Esophagus muscularis mucosa (tissue), 4 donors: Measurements from ENCODE around the gene MRNIP. TPM values are rescaled to one million over a fixed set of nuclear protein-coding genes. Genes with fewer than 3 reads are reported as not detected.

Experiments used
- DNase-seq: peaks from one replicate; pipeline ENCODE4 v3.0.0-alpha.2; 2017; ENCODE audit errors: extremely low spot score
- H3K27ac ChIP-seq, 4 donors: fragments of 200-600 bp; sonication (generic); replicated peaks in 1 of 4; 1 replicate in 3 of 4; 2 replicates in 1 of 4; pipeline ENCODE4 v1.5.1; 2016 to 2019; ENCODE audit warnings: mild to moderate bottlenecking in 1 of 4
- H3K27me3 ChIP-seq, 4 donors: fragments of 200-600 bp; sonication (generic); one replicate each; pipeline versions ENCODE4 v1.5.1 to v1.6.0; 2016 to 2019
- H3K36me3 ChIP-seq, 4 donors: fragments of 200-600 bp; sonication (generic); one replicate each; pipeline ENCODE4 v1.5.1; 2016 to 2019
- H3K4me1 ChIP-seq, 4 donors: fragments of 200-600 bp; sonication (generic); one replicate each; pipeline ENCODE4 v1.5.1; 2016 to 2019
- H3K4me3 ChIP-seq, 4 donors: fragments of 200-600 bp; sonication (generic); 1 replicate in 2 of 4; 2 replicates in 2 of 4; pipeline ENCODE4 v1.5.1; 2016 to 2019; ENCODE audit warnings: mild to moderate bottlenecking in 4 of 4, moderate library complexity in 1 of 4
- H3K9me3 ChIP-seq, 4 donors: fragments of 200-600 bp; sonication (generic); 1 replicate in 3 of 4; 2 replicates in 1 of 4; pipeline ENCODE4 v1.5.1; 2016 to 2019
- EP300 ChIP-seq: sonication (generic); formaldehyde crosslinking; IDR thresholded peaks from one replicate; pipeline ENCODE4 v1.6.1; 2017; ENCODE audit warnings: antibody characterized with exemption
- POLR2A ChIP-seq: fragments of 450-650 bp; IDR thresholded peaks from one replicate; pipeline ENCODE4 v1.6.1; 2017; ENCODE audit warnings: antibody characterized with exemption, moderate library complexity, mild to moderate bottlenecking, low read depth
- POLR2AphosphoS5 ChIP-seq, 2 donors: sonication (generic); formaldehyde crosslinking; IDR thresholded peaks; one replicate each; pipeline ENCODE4 v1.6.1; 2017; ENCODE audit warnings: antibody characterized with exemption in 2 of 2
- WGBS: methylation state at CpG from one replicate; pipeline ENCODE4 v1.1.5; 2018; 5-methylcytosine and 5-hydroxymethylcytosine counted together
- intact Hi-C: fragments of 100-400 bp; cut with DNase I; formaldehyde crosslinking; loops from one replicate; pipeline ENCODE4 v1.15.1; 2023
- total RNA-seq, 4 donors: library from RNA; depleted of rRNA; stranded (reverse); fragments of >200 nt; gene quantifications; one replicate each; pipeline versions ENCODE4 v1.1.0 to v1.2.1, GENCODE V29; 2016
- TF ChIP-seq, protein P1 (sequence below), 3 experiments: fragments of 200-600 bp in 2 of 3; fragments of 450-650 bp in 1 of 3; sonication (generic) in 2 of 3; IDR thresholded peaks; one replicate each; pipeline ENCODE4 v1.5.1; 2017 to 2019; ENCODE audit warnings: antibody characterized with exemption in 3 of 3, mild to moderate bottlenecking in 2 of 3, moderate library complexity in 1 of 3

Gene MRNIP
- total RNA-seq, 4 donors from 2014 or later: 21.2 to 34.2 (median 23.3) TPM

DNA sequence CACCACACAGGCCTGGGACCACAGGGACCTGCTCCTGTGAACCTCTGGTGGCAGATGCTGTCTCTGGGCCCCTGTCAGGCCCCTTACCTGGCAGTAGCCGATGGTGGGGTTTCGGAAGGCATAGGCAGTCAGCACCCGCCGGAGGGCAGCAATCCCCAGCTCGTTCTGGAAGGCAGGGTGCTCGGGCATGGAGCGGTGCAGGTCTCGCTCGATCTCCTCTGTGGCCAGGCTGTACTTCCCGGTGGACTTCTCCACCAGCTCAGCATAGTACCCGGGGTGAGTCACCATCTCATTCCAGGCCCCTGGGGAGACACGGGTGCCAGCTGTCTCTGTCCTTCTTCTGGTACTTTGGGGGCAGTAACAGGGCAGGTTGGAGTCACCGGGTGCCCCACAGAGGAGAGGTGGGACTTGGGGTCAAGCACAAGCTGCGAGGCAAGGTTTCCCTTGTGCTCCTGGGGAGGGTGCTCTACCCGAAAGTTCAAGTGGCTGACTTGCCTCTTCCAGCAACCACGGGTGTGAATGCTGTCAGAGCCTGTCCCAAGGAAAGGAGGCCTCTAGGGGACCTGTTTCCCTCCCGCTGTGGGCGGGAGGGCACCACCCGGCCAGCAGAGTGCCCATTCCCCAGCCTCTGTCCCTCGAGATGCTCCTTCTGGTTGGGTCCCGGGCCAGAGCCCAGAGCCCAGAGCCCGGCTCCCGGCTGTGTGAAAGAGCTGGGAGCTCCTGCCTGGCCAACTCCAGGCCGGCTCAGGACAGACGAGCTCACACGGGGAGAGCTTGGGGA is 19.8 kb upstream of the MRNIP start:
- TF ChIP-seq EP300 (no peak), POLR2AphosphoS5 (IDR thresholded peaks at IDR 0.05) (no peak), POLR2A (no peak)
- TF ChIP-seq, protein P1, sequence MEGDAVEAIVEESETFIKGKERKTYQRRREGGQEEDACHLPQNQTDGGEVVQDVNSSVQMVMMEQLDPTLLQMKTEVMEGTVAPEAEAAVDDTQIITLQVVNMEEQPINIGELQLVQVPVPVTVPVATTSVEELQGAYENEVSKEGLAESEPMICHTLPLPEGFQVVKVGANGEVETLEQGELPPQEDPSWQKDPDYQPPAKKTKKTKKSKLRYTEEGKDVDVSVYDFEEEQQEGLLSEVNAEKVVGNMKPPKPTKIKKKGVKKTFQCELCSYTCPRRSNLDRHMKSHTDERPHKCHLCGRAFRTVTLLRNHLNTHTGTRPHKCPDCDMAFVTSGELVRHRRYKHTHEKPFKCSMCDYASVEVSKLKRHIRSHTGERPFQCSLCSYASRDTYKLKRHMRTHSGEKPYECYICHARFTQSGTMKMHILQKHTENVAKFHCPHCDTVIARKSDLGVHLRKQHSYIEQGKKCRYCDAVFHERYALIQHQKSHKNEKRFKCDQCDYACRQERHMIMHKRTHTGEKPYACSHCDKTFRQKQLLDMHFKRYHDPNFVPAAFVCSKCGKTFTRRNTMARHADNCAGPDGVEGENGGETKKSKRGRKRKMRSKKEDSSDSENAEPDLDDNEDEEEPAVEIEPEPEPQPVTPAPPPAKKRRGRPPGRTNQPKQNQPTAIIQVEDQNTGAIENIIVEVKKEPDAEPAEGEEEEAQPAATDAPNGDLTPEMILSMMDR (IDR thresholded peaks at IDR 0.05): no peak
- no peak overlapping the region for H3K27ac ChIP-seq
- H3K4me1 ChIP-seq: no peaks in the 10 kb centered on the region
- H3K27me3 ChIP-seq: no peaks in the 10 kb centered on the region
- H3K36me3 ChIP-seq: peaks cover 36 to 92% (median 81%) of the 10 kb centered on the region in 4 donors
- no peak overlapping the region for H3K4me3 ChIP-seq
- DNase-seq: no peak
- intact Hi-C loops: no loop called here
- 87% methylated on average over 11 of the region's 26 CpGs for WGBS
- peaks cover 0 to 13% (median 8%) of the 10 kb centered on the region in 4 donors for H3K9me3 ChIP-seq

DNA sequence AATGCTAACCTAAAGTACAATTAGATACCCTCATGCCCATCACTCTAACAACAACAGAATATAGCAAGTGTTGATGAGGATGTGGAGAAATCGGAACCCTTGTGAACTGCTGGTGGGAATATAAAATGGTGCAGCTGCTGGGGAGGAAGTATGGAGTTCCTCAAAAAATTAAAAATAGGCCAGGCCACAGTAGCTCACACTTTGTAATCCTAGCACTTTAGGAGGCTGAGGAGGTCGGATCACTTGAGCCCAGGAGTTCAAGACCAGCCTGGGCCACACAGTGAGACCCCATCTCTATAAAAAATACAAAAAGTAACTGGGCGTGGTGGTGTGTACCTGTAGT is 18.0 kb upstream of the MRNIP start:
- no peak for TF ChIP-seq POLR2AphosphoS5 (IDR thresholded peaks at IDR 0.05)
- no peak for TF ChIP-seq POLR2A
- TF ChIP-seq, protein P1 (IDR thresholded peaks at IDR 0.05): no peak
- no peak for TF ChIP-seq EP300
- DNase-seq: no peak
- peaks cover 45 to 93% (median 82%) of the 10 kb centered on the region in 4 donors for H3K36me3 ChIP-seq
- H3K9me3 ChIP-seq: no peaks in the 10 kb centered on the region
- intact Hi-C loops: no loop called here
- peaks cover 0 to 4% (median 0%) of the 10 kb centered on the region in 4 donors for H3K4me1 ChIP-seq
- H3K27ac ChIP-seq: no peak overlapping the region
- no peaks in the 10 kb centered on the region for H3K27me3 ChIP-seq
- no peak overlapping the region for H3K4me3 ChIP-seq
- WGBS: 86% methylated on average over 3 of the region's 3 CpGs

DNA sequence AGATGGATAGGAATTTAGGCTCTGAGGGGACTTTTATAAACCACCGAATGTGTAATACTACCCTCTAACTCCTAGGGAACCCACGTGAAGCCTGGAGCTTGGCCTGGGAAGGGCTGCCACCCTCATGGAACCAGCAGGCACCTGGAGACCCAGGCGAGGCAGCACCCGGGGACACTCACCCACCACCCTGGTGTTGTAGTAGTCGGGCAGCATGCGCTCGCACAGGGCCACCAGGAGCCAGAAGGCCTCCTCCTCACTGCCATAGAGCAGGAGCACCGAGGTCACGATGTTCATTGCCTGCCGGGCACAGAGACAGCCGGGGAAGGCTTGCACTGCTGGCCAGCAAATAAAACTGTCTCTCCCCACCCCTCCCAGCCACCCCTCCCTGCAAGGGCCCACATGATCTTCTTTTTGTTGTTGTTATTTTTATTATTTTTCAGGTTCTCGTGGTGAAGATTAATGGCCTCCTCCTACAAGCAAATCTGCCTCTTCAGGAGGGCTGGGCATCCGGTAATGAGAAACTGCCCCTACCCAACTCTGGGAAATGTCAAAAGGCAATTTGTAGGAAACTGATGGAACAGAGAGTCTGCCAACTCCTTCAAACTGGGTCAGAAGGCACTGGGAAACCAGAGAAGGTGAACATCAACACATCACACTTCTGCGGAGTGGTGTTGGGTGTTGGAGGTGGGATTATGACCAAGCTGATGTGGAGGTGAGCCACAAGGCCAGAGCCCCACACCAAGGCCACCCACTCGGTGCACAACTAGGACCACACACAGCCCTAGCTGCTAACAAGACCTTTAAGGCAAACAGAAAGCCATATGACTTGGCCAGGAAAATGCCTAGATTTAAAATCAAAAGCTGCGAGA is 17.4 kb upstream of the MRNIP start:
- TF ChIP-seq POLR2AphosphoS5 (IDR thresholded peaks at IDR 0.05) (no peak), EP300 (no peak), POLR2A (no peak)
- TF ChIP-seq, protein P1 (IDR thresholded peaks at IDR 0.05): no peak
- intact Hi-C loops: no loop called here
- Histone ChIP-seq H3K27ac (no peak overlapping the region), H3K36me3 (peaks cover 50 to 96% (median 86%) of the 10 kb centered on the region in 4 donors), H3K9me3 (no peaks in the 10 kb centered on the region), H3K27me3 (no peaks in the 10 kb centered on the region), H3K4me1 (peaks cover 0 to 4% (median 0%) of the 10 kb centered on the region in 4 donors), H3K4me3 (no peak overlapping the region)
- WGBS: 85% methylated on average over 16 of the region's 16 CpGs
- DNase-seq: no peak

DNA sequence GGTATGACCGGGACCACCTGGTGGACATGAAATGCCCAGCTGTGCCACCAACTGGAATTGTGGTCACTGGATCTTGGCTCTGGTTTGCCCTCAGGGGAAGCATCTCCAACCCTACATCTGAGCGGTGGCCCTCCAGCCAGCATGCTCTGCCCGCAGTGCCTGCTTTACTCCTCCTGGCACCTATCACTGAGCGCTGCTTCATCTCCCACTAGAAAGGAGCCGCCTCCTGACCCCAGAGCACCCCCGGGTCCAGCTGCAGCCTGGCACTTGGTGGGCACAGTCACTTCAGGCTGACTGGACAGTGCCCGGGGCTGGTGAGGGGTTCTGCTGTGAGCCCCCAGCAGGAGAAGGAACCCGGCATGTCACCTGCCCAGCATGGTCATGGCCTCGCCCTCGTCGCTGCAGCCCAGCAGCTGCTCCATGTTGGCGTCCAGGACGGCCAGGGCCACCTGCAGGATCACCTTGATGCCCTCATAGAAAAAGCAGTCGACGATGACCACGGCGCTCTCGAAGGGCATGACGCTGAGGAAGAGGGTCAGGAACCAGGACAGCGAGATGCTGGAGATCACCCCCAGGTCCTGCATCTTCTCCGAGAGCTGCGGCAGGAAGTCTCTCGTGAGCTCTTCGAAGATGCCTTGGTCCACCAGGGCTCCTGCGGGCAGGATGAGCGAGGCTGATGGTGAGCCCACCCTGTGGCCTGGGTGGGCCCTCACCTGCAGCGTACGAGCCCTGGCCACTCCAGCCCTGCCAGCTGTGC is 16.1 kb upstream of the MRNIP start:
- H3K36me3 ChIP-seq: peaks cover 52 to 96% (median 89%) of the 10 kb centered on the region in 4 donors
- H3K4me3 ChIP-seq: no peak overlapping the region
- TF ChIP-seq POLR2A: no peak
- TF ChIP-seq, protein P1 (IDR thresholded peaks at IDR 0.05): no peak
- TF ChIP-seq EP300: no peak
- no peak for TF ChIP-seq POLR2AphosphoS5 (IDR thresholded peaks at IDR 0.05)
- no peaks in the 10 kb centered on the region for H3K9me3 ChIP-seq
- peaks cover 0 to 9% (median 0%) of the 10 kb centered on the region in 4 donors for H3K4me1 ChIP-seq
- intact Hi-C loops: no loop called here
- H3K27ac ChIP-seq: no peak overlapping the region
- H3K27me3 ChIP-seq: no peaks in the 10 kb centered on the region
- whole genome bisulfite sequencing: 96% methylated on average over 19 of the region's 28 CpGs
- DNase-seq: no peak
